ENCODE data around the gene GFRA3.
"Not testable (repeated sequence)": the region's sequence is repeated elsewhere in the genome, so short reads cannot be mapped to it uniquely, and the experiment has no call there.

Gene GFRA3, protein sequence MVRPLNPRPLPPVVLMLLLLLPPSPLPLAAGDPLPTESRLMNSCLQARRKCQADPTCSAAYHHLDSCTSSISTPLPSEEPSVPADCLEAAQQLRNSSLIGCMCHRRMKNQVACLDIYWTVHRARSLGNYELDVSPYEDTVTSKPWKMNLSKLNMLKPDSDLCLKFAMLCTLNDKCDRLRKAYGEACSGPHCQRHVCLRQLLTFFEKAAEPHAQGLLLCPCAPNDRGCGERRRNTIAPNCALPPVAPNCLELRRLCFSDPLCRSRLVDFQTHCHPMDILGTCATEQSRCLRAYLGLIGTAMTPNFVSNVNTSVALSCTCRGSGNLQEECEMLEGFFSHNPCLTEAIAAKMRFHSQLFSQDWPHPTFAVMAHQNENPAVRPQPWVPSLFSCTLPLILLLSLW

DNA sequence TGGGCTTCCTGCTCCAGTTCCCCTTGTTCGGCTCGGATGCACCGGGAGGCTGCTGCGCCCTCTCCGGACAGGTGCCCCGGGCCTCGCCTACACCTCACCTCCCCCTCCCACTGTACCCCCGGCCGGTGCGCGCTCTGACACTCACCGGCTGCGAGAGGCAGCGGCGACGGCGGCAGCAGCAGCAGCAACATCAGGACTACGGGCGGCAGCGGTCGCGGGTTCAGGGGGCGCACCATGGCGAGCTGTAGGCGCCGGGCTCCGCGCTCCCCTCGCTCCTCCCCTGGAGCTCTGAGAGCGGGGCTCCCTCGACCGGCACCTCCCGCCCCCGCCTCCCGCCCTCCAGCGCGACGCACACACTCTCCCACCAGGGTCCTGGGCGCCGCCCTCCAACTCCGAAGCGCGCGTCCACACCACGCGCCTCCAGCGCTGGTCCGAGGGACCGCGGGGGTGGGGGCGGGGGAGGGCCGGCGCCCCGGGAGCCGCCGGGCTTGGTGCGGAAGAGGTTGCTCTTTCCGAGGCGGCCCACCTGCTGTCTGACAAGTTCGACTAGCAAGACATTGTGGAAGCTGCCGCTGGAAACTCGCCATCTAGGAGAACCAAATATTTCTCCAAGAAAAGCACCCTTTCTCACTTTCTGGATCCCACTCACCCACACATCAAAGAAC lies at the start of gene GFRA3:
GFRA3 (minus strand) TSS at position 433 of the 665 bp plus-strand sequence; CDS start at position 236, 197 bp downstream.
- no peak for DNase-seq

DNA sequence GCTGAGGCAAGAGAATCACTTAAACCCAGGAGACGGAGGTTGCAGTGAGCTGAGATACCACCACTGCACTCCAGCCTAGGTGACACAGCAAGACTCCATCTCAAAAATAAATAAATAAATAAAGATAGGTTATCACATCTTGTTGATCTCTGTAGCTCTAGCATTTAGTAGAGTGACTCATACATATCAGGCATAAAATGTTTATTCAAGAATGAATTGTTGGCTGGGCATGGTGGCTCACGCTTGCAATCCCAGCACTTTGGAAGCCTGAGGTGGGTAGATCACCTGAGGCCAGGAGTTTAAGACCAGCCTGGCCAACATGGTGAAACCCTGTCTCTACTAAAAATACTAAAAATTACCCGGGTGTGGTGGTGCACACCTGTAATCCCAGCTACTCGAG lies 43.8 kb upstream of the GFRA3 start:
- DNase-seq = not testable (repeated sequence)

DNA sequence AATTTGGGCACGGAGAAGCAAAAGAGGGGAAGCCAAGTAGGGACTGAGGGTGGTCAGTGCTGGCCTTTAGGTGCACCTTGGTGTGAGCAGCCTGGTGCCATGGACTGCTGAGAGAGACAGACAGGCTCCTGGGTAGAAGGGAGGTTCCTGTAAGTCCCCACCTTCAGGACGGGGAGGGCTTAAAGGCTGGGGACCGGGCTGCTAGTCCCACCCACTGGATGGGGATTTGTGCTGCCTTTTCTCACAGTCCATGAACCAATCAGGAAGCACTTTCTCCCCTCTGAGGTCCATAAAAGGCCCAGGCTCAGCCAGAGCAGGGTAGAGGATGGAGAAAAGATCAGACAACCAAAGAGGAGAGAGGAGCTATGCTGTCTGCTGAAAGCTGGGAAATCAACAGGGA lies 41.9 kb upstream of the GFRA3 start:
- no peak for DNase-seq

DNA sequence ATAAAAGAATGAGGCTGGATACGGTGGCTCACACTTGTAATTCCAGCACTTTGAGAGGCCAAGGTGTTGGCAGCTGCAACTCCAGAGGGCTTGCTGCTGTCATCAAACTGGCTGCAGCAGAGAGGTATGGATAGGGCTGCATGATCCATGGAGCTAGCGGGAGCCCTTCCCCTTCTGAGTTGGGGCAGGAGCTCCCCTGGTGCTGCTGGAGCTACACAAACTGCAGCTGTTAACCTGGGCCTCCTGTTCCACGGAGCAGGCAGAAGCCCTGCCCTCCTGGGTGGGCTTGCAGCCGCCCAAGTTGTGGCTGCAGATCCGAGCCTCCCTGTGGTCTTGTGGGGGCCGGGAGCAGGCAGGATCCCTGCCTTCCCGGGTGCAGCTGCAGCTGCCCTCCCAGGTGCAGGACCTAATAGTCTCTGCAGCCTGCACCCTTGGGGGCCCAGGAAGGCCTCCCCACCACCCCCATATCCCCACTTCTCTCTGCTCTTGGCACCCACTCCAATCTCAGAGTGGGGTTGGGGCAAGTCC lies 41.4 kb upstream of the GFRA3 start:
- DNase-seq = no peak

DNA sequence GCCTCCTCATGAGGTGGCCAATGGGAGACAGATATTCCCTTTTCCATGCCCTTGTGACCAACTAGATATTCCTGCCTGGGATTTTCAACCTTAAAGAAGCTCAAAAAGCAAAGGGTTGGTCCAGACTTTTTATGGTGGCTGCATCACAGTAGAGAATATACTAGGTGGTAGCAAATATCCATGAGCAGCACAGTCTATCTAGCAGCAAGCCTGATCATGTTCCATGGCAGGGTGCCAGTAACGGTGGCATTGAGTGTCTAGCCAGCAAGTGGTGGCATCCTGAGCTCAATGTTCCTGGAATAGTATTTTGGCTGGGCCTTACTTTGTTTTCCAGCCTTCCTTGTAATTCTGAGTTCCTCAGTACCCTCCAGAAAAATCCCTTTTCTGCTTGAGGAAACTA lies 31.4 kb upstream of the GFRA3 start:
- DNase-seq = no peak

DNA sequence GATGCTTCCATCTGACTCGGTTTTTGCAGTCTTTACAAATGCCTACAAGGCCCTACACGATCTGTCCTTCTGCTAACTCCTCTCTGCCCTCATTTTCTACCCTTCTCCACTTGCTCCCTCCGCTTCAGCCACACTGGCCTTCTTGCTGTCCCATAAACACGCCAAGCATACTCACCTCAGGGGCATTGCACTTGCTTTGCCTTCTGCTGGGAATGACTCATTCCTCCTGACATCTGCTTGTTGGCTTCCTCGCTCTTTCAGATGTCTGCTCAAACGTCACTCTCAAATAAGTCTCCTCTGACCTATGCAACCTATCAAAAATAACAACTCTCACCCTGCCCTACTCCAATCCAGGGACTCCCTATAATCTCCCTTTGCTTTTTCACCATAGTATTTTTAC lies 29.0 kb upstream of the GFRA3 start:
- peak; percentile 11 for DNase-seq

DNA sequence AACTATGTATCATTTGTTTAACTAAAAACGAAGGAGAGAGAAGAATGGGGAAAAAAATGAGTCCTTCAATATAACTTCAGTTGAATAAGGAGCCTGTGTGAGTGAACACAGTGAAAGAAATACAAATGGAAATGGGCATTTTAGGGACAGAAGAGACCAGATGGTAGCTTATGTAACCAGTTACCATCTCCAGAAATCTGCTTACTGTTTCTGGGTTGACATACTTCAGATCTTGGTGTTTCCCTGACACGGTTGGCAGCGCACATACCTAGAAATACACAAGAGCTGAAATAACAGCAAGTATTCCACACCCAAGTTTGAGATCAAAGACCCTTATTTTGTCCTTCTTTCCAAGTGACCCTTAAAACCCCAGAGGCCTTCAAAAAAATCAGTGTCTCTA lies 14.9 kb upstream of the GFRA3 start:
- DNase-seq = no peak

DNA sequence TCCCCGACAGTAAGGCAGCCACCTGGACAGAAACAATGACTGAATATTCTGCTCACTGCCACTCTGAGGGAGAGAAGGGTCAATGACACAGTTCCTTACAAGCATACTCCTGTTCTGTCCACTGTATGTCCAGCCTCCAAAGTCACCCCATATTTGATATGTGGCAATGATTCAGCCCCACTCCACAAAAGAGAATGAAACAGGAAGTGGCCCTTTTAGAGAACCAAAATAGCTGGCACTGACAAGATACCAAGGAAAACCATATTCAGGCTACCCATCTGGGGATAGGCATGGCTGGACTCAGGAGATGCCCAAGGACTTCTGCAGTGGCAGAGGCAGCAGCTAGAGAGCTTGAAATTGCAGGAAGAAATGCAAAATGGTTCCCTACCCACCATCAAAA lies 12.8 kb upstream of the GFRA3 start:
- DNase-seq = no peak

DNA sequence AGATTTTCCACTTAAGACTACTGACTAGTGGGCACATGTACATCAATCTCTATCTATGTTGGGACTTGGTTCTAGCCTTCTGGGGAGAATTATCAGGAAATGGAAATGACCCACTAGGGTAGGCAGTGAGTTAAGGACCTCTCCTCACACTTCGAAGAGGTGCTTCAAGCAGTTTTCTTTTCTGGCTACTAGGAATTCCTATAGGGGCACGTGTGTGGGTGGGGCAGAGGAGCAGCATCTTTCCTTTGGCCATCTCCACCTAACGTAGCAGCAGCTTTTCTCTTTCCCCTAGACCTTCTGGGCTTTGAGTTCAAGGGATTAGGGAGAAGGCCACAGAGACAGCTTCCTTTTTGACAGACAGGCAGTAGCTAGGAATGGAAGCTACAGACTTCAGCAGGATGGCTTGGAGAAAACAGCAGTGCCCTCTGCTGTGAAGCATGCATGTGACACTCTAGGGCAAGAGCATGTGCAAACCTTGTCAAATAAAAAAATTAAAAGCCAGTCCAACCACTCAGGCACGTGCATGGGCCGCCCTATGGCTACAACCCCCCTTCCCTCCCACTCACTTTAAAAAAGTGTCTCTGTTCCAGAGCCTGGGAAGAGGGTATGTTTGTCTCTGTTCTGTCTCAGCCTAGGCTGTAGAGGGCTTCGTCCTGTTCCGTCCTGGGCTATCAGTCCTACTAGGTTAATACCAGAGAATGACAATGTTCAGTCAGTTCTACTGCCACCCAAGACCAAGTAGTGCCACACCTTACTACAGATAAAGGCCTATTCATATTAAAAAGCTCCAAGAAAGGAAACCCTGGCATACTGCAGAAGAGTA lies 8.7 kb upstream of the GFRA3 start:
- DNase-seq = peak; percentile 41

DNA sequence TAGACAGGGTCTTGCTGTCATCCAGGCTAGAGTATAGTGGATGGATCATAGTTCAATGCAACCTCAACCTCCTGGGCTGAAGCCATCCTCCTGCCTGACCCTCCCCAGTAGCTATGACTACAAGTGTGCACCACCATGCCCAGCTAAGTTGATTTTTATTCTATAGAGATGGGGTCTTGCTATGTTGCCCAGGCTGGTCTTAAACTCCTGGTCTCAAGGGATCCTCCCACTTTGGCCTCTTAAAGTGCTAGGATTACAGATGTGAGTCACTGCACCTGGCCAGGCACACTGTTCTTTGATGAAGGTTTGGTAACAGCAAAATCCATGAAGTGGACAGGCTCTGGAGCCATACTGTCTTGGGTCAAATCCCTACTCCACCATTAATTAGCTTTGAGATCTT lies 6.5 kb upstream of the GFRA3 start:
- no peak for DNase-seq

DNA sequence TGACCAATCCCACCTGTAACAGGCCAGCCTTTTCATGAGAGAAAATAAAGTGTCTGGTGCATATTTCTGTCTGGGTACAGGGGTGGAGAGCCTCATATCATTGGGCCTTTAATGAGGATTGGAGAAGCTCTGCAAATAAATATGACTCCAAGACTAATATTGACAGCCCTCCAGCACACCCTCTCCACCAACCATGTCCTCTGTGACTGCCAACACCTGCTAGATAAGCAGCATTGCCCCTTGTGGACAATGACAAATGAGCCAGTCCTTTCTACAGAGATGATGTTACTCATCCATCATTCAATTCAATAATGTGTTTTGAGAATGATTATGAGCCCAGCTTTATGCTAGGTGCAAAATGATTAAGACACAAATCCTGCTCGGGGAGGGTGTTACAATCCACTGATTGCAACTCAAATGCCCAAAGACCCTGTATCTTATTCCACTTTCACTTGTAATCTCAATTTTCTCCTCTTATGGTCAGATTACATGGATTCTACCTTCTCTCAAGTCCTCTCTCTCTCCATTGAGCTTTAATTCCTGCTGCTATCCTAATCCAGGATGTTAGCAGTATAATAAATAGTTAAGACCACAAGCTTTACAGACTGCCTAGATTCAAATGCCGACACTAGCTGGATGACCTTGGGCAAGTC lies 2.1 kb upstream of the GFRA3 start:
- DNase-seq = no peak

DNA sequence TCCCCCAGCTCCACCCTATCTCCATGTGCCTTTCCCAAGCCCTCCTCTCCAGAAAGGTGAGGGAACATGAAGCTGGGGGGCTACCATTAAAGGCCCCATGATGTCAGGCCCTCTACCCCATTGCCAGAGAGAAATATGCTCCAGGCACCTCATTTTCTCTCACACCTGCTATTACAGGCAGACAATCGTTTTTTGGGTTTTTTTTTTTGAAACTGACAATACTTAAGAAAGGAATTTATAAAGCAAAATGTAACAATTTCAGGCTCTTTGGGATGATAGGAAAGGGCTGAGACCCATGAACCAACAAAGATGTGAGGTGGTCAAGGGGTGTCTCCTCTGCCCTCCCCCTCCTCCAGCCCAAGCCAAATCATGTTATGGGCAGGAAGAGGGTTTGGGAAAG lies 1.5 kb upstream of the GFRA3 start:
- DNase-seq = no peak

DNA sequence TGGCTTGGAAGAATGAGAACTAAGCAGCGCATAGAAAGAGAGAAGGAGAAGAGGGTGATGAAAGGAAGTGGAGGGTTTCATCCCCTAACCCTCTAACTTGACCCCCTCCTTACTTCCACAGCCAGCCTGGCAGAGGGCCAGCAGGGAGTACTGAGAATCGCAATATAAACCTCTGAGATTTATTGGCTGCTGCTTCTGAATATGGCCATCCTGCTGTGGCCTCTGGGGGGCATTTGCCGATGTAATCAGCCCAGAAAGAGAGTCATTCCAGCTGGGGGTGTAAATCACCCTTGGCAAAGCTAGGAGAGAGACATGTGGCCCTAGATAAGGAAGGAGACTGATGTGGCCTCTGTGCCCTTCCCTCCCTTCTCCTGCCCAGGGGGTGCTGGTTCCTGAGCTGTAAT lies 960 bp upstream of the GFRA3 start:
- DNase-seq = no peak

DNA sequence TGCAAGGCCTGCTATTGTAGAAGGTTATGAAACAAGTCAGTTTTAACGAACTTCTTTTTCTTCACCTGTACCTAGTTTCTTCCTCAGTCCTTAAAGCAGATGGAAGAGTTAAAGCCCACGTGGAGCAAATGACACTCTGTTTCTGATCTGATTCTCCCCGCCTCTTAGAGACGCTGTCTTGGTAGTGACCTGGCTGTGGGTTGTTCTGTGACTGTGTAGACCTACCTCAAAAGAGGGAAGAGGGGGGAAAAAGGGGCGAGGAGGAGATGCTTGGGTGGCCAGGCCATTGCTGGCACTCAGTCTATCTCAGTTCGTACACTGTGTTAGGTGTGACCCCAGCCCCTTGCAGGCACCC lies 610 bp downstream of the GFRA3 start:
- no peak for DNase-seq

DNA sequence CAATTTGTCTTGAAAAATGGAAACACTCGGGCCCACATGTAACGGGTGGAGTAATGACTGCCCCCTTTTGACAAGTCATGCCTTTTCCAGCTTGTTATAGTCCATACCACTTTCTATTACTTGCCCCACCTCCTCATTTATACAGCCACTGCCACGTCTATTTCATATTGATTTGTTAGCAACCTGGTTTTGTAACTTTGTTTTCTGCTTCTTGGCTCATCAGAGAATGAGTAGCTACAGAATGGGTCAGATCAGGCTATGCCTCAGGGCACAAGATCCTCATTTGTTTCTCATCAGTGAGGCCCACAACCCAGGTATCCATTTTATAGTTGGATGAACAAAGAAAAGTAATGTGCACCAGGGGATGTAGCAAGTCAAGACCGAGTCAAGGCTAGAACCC lies 1.7 kb downstream of the GFRA3 start:
- no peak for DNase-seq

DNA sequence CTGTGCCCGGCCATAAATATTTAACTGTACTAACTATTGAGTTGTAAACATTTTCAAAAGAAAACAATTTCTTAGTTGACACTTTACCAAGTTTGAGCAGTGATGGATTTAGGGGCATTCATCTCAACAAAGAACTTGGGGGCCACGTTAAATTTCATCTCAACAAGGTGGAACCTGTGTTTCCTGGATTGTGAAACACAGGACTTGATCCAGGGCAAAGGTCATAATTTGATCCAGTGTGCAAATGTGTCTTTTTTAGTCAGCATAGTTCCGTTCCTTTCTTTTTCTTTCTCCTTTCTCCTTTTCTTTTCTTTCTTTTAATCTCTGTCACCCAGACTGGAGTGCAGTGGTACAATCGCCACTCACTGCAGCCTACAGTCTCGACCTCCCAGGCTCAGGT lies 3.1 kb downstream of the GFRA3 start:
- DNase-seq = no peak

DNA sequence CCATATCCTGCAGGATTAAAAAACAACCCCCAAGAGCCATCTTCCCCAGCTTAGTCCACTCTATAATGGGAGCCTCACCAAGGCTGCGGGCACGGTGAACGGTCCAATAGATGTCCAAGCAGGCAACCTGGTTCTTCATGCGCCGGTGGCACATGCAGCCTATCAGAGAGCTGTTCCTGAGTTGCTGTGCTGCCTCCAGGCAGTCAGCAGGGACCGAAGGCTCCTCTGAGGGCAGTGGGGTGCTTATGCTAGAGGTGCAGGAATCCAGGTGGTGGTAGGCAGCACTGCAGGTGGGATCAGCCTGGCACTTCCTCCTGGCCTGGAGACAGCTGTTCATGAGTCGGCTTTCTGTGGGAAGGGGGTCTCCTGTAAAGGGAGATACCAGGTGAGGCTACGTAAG lies 10.2 kb downstream of the GFRA3 start:
- no peak for DNase-seq

DNA sequence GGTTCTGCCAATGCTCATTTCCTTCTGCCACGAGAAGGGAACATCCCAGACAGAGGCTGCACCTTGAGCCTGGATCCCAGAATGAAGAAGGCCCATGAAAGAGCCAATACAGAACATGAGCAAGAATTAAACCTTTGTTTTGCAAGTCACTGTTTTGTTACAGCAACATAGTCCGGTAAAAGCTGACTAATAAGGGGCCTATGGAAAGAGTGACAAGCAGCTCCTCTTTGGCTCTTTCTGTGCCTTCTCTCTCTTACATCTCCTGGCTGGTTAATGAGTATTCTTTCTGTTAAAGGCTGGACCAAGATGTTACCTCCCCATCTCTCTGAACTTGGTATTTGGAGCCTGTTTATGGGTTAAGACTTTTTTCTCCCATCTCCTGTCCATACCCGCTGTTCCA lies 10.8 kb downstream of the GFRA3 start:
- no peak for DNase-seq

DNA sequence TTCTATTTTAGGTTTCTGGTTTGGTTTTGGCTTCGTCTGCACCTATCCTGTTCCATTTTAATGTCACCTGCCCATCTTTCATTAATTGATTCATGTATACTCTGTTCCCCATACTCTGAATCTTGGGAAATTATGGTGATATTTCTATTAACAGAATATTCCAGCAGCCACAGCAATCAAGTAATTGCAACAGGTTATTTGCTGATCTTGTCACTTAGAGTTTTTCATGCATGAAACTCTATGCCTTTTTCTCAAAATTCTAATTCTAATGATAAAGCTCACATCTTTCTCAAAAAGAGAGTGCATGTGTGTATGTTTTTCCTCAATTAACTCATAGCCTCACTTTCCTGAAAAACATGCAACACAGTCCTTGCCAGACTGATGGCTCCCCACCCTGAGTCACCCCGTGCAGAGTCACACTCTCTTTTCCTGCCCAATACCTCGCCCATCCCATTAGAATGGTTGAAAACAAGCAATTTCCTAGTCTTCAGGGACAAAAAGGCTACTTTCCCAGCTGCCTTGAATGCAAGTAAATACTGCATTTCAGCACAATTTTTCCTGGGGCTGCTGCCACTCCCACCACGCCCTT lies 15.6 kb downstream of the GFRA3 start:
- DNase-seq = no peak

DNA sequence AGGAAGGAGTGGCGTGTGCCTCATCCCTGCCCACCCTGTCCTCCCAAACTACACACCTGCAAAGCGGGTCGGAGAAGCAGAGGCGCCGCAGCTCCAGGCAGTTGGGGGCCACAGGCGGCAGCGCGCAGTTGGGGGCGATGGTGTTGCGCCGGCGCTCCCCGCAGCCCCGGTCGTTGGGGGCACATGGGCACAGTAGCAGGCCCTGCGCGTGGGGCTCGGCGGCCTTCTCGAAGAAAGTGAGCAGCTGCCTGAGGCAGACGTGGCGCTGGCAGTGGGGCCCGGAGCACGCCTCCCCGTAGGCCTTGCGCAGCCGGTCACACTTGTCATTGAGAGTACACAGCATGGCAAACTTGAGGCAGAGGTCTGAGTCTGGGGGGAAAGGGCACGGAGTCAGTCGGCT lies 16.8 kb downstream of the GFRA3 start:
- no peak for DNase-seq

DNA sequence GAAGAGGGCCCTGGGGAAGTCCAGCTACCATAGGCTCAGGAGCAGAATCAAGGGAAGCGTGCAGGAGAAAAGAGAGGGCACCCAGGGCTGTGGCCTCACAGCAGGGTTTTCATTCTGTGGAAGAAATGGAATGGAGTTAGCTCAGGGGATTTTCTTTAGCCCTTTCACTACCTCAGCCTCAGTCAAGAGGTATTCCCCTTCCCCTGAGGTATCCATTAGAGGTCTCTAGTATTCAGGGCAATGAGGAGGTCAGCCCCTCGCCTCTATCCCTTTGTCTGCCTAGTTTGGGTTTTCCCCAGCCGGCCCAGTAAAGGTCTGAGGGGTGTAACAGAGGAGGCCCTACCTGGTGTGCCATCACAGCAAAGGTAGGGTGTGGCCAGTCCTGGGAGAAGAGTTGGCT lies 21.5 kb downstream of the GFRA3 start:
- DNase-seq = no peak

DNA sequence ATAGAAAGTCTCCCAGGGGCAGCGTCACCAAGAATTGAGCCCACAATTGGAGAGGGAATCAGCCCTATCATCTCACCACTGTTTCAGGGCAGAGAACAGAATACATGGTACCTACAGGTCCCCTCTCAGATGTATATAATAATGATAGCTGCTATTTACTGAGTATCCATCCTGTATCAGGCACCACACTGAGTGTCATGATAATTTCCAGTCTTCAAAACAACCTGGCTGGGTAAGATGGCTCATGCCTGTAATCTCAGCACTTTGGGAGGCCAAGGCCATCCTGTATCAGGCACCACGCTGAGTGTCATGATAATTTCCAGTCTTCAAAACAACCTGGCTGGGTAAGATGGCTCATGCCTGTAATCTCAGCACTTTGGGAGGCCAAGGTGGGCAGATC lies 26.6 kb downstream of the GFRA3 start:
- not testable (repeated sequence) for DNase-seq

DNA sequence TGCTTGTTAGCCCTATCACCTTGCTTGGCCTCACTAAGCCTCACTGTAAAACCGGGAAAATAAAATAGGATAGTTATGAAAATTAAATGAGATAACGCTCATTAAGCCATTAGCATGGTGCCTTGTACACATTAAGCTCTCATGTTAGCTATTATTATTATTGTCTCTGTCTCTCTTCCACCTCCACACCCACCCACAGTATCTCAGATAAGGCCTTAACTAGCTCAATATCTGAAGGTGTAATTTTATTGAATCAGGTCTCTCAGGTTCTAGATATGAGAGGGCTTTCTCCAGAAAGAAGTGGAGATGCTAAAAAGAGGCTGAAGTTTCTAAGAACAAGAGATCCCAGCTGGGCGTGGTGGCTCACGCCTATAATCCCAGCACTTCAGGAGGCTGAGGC lies 27.6 kb downstream of the GFRA3 start:
- DNase-seq = no peak
